K562 (cell line): ENCODE measurements around the gene PHF19.

Experiments
- ARID3A ChIP-seq: IDR thresholded peaks from 2 replicates; pipeline ENCODE4 v1.6.1; 2012; ENCODE audit warnings: low read depth, low read length, improper control_type of control experiment, borderline replicate concordance
- CBX1 ChIP-seq: sonication (generic); IDR thresholded peaks from 2 replicates; pipeline ENCODE4 v1.6.1; 2016; ENCODE audit warnings: antibody characterized with exemption, low read depth, mild to moderate bottlenecking
- CTCF ChIP-seq, 3 experiments: IDR thresholded peaks in 2 of 3; conservative IDR thresholded peaks in 1 of 3; 2 replicates each; pipeline ENCODE4 v1.5.1; 2011 to 2012; ENCODE audit warnings: low read length in 3 of 3, mild to moderate bottlenecking in 3 of 3, control low read depth in 2 of 3, improper control_type of control experiment in 1 of 3, inconsistent platforms in 1 of 3, low read depth in 1 of 3, mixed read lengths in 1 of 3, moderate library complexity in 1 of 3; ENCODE audit not compliant: insufficient read depth in 2 of 3
- FOS ChIP-seq: IDR thresholded peaks from 3 replicates; pipeline ENCODE4 v1.6.1; 2011; ENCODE audit not compliant: insufficient read length; ENCODE audit errors: extremely low read depth
- FUS ChIP-seq: fragments of 200-400 bp; formaldehyde crosslinking; optimal IDR thresholded peaks from 2 replicates; pipeline ENCODE3; 2017; ENCODE audit warnings: low read depth, low read length
- GATA2 ChIP-seq: sonication (generic); formaldehyde crosslinking; IDR thresholded peaks from 2 replicates; pipeline ENCODE4 v1.4.0; 2020; ENCODE audit warnings: mild to moderate bottlenecking, missing genetic modification reagents
- GTF2F1 ChIP-seq: IDR thresholded peaks from 2 replicates; pipeline ENCODE4 v1.6.1; 2011; ENCODE audit warnings: low read depth, low read length, improper control_type of control experiment
- IFI16 ChIP-seq: fragments of 250-450 bp; sonication (Bioruptor Pico); IDR thresholded peaks from 2 replicates; pipeline ENCODE4 v2.1.2; 2022; ENCODE audit warnings: mild to moderate bottlenecking, inconsistent platforms
- KAT8 ChIP-seq: fragments of 450-650 bp; IDR thresholded peaks from 2 replicates; pipeline ENCODE4 v1.6.1; 2016; ENCODE audit warnings: low read depth, mild to moderate bottlenecking
- NFE2 ChIP-seq: IDR thresholded peaks from 2 replicates; pipeline ENCODE4 v1.6.1; 2014; ENCODE audit warnings: antibody characterized with exemption, low read depth
- NR2C2 ChIP-seq, 2 experiments: fragments of 200-800 bp in 1 of 2; sonication (Bioruptor generic) in 1 of 2; sonication (generic) in 1 of 2; formaldehyde crosslinking in 1 of 2; IDR thresholded peaks; 2 replicates each; pipeline versions ENCODE4 v1.6.1 to v1.8.0; 2016 to 2022; ENCODE audit warnings: mild to moderate bottlenecking in 1 of 2, missing compliant biosample characterization in 1 of 2, missing genetic modification characterization in 1 of 2, missing genetic modification reagents in 1 of 2
- POLR2A ChIP-seq: fragments of 450-650 bp; conservative IDR thresholded peaks from 2 replicates; pipeline ENCODE4 v1.6.1; 2016
- RAD51 ChIP-seq: fragments of 450-650 bp; IDR thresholded peaks from 2 replicates; pipeline ENCODE4 v1.7.1; 2016; ENCODE audit warnings: low read depth, mild to moderate bottlenecking, borderline replicate concordance
- TAF1 ChIP-seq: IDR thresholded peaks from 2 replicates; pipeline ENCODE4 v1.6.1; 2011; ENCODE audit warnings: mild to moderate bottlenecking, low read length, moderate library complexity; ENCODE audit not compliant: insufficient read depth, control insufficient read depth, severe bottlenecking; ENCODE audit errors: extremely low read depth

- TF ChIP-seq NR2C2 (CRISPR knock-in tag; IDR thresholded peaks at IDR 0.05), result no peak
- TF ChIP-seq NR2C2 (tag; IDR thresholded peaks at IDR 0.05), result no peak
- no peak for TF ChIP-seq GATA2 (CRISPR knock-in tag)
- TF ChIP-seq GTF2F1, result no peak
- TF ChIP-seq RAD51, result no peak
- TF ChIP-seq NFE2, result no peak
- no peak for TF ChIP-seq CTCF (IDR thresholded peaks at IDR 0.05 in 2 of 3, conservative IDR thresholded peaks at IDR 0.05 in 1 of 3; ENCODE audit: insufficient read depth in 2 of 3, low read depth in 1 of 3, low read length in 3 of 3)
- no peak for TF ChIP-seq POLR2A
- no peak for TF ChIP-seq IFI16
- no peak for TF ChIP-seq CBX1
- TF ChIP-seq KAT8, result no peak
- no peak for TF ChIP-seq ARID3A
- no peak for TF ChIP-seq FUS
- no peak for TF ChIP-seq TAF1
- TF ChIP-seq FOS, result no peak
Measured at GRCh38 chr9:120885958-120886357, 9.0 kb upstream of the PHF19 start.
